Measurements from ENCODE around the gene MAN2C1. TPM values are rescaled to one million over a fixed set of nuclear protein-coding genes. Genes with fewer than 3 reads are reported as not detected.

The MAN2C1 gene
- 169 and 205 TPM in 2 replicates for total RNA-seq (2021)
- percentile 72 among the genes with signal in this experiment for Bru-seq, nascent RNA
- percentile 72 among the genes with signal in this experiment for BruChase-seq, experiment 1, labeled RNA remaining after a 2-hour chase
- percentile 87 among the genes with signal in this experiment for BruChase-seq, experiment 2, labeled RNA remaining after a 6-hour chase
- long read RNA-seq, transcript MAN2C1-201 (26 exons, 3,284 nt) = major isoform, 27 of 79 reads
- long read RNA-seq, partial matches to known transcripts = 12 of 79 reads
- long read RNA-seq, other reads (novel, unspliced or antisense) = 35 of 79 reads

DNA sequence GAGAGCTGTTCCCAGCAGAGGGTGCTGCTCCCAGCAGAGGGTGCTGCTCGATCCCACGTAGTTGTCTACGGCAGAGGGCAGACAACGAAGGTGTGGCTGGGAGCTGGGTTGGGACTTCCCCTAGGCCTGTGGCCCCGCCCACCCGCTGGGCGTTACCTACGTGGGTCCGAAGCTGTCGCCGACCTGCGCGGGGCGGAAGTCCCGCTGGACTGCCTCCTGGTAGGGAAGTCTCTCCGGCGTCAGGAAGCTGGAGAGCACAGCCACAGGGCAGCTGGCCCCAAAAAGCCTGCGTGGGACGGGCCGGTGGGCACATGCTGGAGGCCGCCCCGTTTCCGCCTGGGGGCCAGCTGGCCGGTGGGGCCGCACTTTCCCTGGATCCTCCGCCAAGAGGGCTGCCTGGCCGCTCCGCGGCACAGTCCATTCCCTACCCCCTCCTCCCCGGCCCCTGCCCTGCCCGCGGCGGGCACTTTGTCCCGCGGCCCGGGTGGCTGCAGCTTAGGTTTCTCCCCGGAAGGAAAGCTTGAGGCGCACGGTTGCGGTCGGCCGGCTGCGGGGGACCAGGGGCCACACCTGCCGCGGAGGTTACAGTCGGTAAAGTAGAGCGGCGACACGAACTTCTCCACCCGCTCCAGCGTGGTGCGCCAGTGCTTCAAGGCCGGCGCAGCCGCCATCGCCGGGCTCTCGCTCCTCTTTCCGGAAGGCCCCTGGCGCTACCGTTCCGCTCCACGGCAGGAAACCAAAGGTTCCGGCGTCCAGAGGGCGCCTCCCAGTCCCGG lies at the start of gene MAN2C1:
Gene MAN2C1, minus strand, starts transcription at position 695 of the 776 bp plus-strand sequence. Its CDS starts 24 bp downstream, at position 671.
- intact Hi-C loops (cut with micrococcal nuclease; ENCODE audit: unreplicated experiment) = loop anchor here (1.0 kb wide), 2 partner anchors 273 to 315 kb away; no protein-coding TSS in a partner anchor
- BruUV-seq (replicated peaks) = no TSS peak
- DNase-seq (ENCODE audit: low spot score) = peak; percentile 97
- Histone ChIP-seq H3K4me3 (ENCODE audit: low read depth, low read length, poor library complexity, severe bottlenecking) (peak within 1 kb of the TSS; percentile 95), H3K4me1 (ENCODE audit: insufficient read depth, low read length, poor library complexity, severe bottlenecking) (peaks cover 13% of the 10 kb centered on the region), H3K36me3 (ENCODE audit: insufficient read depth, low read length, poor library complexity, severe bottlenecking) (peaks cover 50% of the 10 kb centered on the region), H3K9me3 (ENCODE audit: low read depth, low read length, poor library complexity, severe bottlenecking) (no peaks in the 10 kb centered on the region), H3K27me3 (replicated peaks; ENCODE audit: insufficient read depth, low read depth, low read length, poor library complexity) (no peaks in the 10 kb centered on the region), H3K27ac (ENCODE audit: low read depth, low read length, poor library complexity, severe bottlenecking) (peak within 1 kb of the TSS; percentile 98)
- POLR2A ChIA-PET (ENCODE audit: low non-redundant PET) = interaction anchor here (0.6 kb wide), 2 partner anchors 82 to 86 kb away, joined by 3 to 7 read pairs; no protein-coding TSS in a partner anchor
- CTCF ChIA-PET = interaction anchor here (0.5 to 2.4 kb wide), 19 partner anchors 22 to 474 kb away, joined by 3 to 21 read pairs (median 4); partner anchors contain the start of genes IMP3, SIN3A, SNUPN and SNX33
- TF ChIP-seq, protein P1, sequence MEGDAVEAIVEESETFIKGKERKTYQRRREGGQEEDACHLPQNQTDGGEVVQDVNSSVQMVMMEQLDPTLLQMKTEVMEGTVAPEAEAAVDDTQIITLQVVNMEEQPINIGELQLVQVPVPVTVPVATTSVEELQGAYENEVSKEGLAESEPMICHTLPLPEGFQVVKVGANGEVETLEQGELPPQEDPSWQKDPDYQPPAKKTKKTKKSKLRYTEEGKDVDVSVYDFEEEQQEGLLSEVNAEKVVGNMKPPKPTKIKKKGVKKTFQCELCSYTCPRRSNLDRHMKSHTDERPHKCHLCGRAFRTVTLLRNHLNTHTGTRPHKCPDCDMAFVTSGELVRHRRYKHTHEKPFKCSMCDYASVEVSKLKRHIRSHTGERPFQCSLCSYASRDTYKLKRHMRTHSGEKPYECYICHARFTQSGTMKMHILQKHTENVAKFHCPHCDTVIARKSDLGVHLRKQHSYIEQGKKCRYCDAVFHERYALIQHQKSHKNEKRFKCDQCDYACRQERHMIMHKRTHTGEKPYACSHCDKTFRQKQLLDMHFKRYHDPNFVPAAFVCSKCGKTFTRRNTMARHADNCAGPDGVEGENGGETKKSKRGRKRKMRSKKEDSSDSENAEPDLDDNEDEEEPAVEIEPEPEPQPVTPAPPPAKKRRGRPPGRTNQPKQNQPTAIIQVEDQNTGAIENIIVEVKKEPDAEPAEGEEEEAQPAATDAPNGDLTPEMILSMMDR (conservative IDR thresholded peaks at IDR 0.05; ENCODE audit: low read depth, low read length) = peak; percentile 94
- TF ChIP-seq EZH2 (IDR thresholded peaks at IDR 0.05; ENCODE audit: borderline replicate concordance, low read depth, low read length, poor library complexity, severe bottlenecking) = no peak

DNA sequence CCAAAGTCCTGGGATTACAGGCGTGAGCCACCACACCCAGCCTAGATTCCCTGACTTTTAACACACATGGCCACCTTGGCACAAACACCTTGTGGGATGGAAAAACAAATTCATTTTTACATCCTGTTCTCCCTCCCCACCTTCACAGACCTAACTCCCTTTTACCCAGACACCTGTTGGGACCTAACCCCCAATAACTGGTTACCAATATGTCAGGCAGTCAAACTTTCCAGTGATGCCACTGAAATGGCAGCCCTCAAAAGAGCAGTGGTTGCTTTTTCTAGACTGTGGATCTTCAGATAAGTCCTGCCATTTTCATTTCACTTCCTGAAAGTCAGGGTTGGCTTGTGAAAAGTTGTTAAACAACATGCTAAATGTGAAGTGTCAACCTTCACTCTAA lies 48.2 kb upstream of the MAN2C1 start:
- intact Hi-C loops (cut with micrococcal nuclease; ENCODE audit: unreplicated experiment) = no loop called here
- no peak for DNase-seq (ENCODE audit: low spot score)
- no peak overlapping the region for H3K4me3 ChIP-seq (ENCODE audit: low read depth, low read length, poor library complexity, severe bottlenecking)
- ChIA-PET POLR2A (ENCODE audit: low non-redundant PET) (no interaction called here), CTCF (no interaction called here)
- H3K27ac ChIP-seq (ENCODE audit: low read depth, low read length, poor library complexity, severe bottlenecking) = no peak overlapping the region
- no peak for TF ChIP-seq EZH2 (IDR thresholded peaks at IDR 0.05; ENCODE audit: borderline replicate concordance, low read depth, low read length, poor library complexity, severe bottlenecking)
- TF ChIP-seq, protein P1 (conservative IDR thresholded peaks at IDR 0.05; ENCODE audit: low read depth, low read length) = no peak
- no peaks in the 10 kb centered on the region for H3K27me3 ChIP-seq (replicated peaks; ENCODE audit: insufficient read depth, low read depth, low read length, poor library complexity)
- peaks cover 53% of the 10 kb centered on the region for H3K36me3 ChIP-seq (ENCODE audit: insufficient read depth, low read length, poor library complexity, severe bottlenecking)
- BruUV-seq (replicated peaks) = no TSS peak
- no peaks in the 10 kb centered on the region for H3K4me1 ChIP-seq (ENCODE audit: insufficient read depth, low read length, poor library complexity, severe bottlenecking)
- no peaks in the 10 kb centered on the region for H3K9me3 ChIP-seq (ENCODE audit: low read depth, low read length, poor library complexity, severe bottlenecking)

DNA sequence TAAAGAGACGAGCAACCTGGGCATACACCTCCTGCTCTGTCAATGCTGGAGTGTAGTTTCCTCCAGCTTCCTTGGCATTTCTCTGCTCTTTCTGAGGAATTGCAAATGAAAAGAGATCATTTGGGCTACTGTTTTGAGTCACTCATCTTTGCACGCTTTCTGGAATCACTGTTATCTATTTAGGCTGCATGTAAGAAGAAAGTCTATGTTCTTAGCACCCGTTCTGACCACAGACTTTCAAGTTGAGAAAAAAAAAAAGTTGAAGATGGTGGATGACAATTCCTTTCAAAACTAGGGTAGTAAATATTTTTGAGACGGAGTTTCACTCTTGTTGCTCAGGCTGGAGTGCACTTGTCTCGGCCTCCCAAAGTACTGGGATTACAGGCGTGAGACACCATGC lies 41.8 kb upstream of the MAN2C1 start:
- DNase-seq (ENCODE audit: low spot score) = no peak
- Histone ChIP-seq H3K4me1 (ENCODE audit: insufficient read depth, low read length, poor library complexity, severe bottlenecking) (no peaks in the 10 kb centered on the region), H3K27ac (ENCODE audit: low read depth, low read length, poor library complexity, severe bottlenecking) (no peak overlapping the region), H3K36me3 (ENCODE audit: insufficient read depth, low read length, poor library complexity, severe bottlenecking) (peaks cover 84% of the 10 kb centered on the region), H3K4me3 (ENCODE audit: low read depth, low read length, poor library complexity, severe bottlenecking) (no peak overlapping the region), H3K27me3 (replicated peaks; ENCODE audit: insufficient read depth, low read depth, low read length, poor library complexity) (no peaks in the 10 kb centered on the region), H3K9me3 (ENCODE audit: low read depth, low read length, poor library complexity, severe bottlenecking) (no peaks in the 10 kb centered on the region)
- intact Hi-C loops (cut with micrococcal nuclease; ENCODE audit: unreplicated experiment) = no loop called here
- POLR2A ChIA-PET (ENCODE audit: low non-redundant PET) = no interaction called here
- CTCF ChIA-PET = no interaction called here
- TF ChIP-seq, protein P1 (conservative IDR thresholded peaks at IDR 0.05; ENCODE audit: low read depth, low read length) = no peak
- no peak for TF ChIP-seq EZH2 (IDR thresholded peaks at IDR 0.05; ENCODE audit: borderline replicate concordance, low read depth, low read length, poor library complexity, severe bottlenecking)
- BruUV-seq (replicated peaks) = no TSS peak
